ENCODE measurements around the gene ATF7.

DNA sequence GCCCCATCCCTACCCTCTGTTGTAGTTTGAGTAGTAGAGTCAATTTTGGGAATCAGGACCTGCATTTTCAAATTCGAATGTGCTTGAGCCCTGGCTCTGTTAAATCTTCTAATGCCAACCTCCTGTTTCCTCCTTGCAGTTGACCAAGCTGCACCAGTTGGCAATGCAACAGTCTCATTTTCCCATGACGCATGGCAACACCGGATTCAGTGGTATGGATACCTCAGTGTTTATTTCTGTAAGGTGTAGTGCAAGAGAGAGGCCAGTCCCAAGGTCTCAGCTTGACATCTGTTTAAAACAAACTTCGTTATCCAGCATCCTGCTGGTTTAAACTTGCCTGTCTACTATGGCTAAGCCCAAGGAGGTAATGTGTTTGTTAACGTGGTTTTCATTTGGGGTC is 159.1 kb downstream of the ATF7 start:
- TF ChIP-seq ZBTB38 (CRISPR knock-in tag; IDR thresholded peaks at IDR 0.05) (no peak), FOXM1 (CRISPR knock-in tag; IDR thresholded peaks at IDR 0.05) (no peak), HNRNPK (IDR thresholded peaks at IDR 0.05; ENCODE audit: low read depth, low read length, poor library complexity, severe bottlenecking) (no peak), MED13 (CRISPR knock-in tag; IDR thresholded peaks at IDR 0.05) (no peak), ZNF292 (CRISPR knock-in tag; IDR thresholded peaks at IDR 0.05; ENCODE audit: borderline replicate concordance, low read depth) (no peak), CREM (IDR thresholded peaks at IDR 0.05) (no peak), CREM (CRISPR knock-in tag; IDR thresholded peaks at IDR 0.05) (no peak), SIN3A (IDR thresholded peaks at IDR 0.05; ENCODE audit: borderline replicate concordance, low read depth, low read length) (no peak), ZZZ3 (CRISPR knock-in tag; IDR thresholded peaks at IDR 0.05; ENCODE audit: borderline replicate concordance) (no peak)
- TF ChIP-seq, protein P1, sequence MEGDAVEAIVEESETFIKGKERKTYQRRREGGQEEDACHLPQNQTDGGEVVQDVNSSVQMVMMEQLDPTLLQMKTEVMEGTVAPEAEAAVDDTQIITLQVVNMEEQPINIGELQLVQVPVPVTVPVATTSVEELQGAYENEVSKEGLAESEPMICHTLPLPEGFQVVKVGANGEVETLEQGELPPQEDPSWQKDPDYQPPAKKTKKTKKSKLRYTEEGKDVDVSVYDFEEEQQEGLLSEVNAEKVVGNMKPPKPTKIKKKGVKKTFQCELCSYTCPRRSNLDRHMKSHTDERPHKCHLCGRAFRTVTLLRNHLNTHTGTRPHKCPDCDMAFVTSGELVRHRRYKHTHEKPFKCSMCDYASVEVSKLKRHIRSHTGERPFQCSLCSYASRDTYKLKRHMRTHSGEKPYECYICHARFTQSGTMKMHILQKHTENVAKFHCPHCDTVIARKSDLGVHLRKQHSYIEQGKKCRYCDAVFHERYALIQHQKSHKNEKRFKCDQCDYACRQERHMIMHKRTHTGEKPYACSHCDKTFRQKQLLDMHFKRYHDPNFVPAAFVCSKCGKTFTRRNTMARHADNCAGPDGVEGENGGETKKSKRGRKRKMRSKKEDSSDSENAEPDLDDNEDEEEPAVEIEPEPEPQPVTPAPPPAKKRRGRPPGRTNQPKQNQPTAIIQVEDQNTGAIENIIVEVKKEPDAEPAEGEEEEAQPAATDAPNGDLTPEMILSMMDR (CRISPR knock-in tag; IDR thresholded peaks at IDR 0.05): no peak
- TF ChIP-seq, protein P2, sequence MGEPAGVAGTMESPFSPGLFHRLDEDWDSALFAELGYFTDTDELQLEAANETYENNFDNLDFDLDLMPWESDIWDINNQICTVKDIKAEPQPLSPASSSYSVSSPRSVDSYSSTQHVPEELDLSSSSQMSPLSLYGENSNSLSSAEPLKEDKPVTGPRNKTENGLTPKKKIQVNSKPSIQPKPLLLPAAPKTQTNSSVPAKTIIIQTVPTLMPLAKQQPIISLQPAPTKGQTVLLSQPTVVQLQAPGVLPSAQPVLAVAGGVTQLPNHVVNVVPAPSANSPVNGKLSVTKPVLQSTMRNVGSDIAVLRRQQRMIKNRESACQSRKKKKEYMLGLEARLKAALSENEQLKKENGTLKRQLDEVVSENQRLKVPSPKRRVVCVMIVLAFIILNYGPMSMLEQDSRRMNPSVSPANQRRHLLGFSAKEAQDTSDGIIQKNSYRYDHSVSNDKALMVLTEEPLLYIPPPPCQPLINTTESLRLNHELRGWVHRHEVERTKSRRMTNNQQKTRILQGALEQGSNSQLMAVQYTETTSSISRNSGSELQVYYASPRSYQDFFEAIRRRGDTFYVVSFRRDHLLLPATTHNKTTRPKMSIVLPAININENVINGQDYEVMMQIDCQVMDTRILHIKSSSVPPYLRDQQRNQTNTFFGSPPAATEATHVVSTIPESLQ (CRISPR knock-in tag; conservative IDR thresholded peaks at IDR 0.05): no peak
- TF ChIP-seq, protein P3, sequence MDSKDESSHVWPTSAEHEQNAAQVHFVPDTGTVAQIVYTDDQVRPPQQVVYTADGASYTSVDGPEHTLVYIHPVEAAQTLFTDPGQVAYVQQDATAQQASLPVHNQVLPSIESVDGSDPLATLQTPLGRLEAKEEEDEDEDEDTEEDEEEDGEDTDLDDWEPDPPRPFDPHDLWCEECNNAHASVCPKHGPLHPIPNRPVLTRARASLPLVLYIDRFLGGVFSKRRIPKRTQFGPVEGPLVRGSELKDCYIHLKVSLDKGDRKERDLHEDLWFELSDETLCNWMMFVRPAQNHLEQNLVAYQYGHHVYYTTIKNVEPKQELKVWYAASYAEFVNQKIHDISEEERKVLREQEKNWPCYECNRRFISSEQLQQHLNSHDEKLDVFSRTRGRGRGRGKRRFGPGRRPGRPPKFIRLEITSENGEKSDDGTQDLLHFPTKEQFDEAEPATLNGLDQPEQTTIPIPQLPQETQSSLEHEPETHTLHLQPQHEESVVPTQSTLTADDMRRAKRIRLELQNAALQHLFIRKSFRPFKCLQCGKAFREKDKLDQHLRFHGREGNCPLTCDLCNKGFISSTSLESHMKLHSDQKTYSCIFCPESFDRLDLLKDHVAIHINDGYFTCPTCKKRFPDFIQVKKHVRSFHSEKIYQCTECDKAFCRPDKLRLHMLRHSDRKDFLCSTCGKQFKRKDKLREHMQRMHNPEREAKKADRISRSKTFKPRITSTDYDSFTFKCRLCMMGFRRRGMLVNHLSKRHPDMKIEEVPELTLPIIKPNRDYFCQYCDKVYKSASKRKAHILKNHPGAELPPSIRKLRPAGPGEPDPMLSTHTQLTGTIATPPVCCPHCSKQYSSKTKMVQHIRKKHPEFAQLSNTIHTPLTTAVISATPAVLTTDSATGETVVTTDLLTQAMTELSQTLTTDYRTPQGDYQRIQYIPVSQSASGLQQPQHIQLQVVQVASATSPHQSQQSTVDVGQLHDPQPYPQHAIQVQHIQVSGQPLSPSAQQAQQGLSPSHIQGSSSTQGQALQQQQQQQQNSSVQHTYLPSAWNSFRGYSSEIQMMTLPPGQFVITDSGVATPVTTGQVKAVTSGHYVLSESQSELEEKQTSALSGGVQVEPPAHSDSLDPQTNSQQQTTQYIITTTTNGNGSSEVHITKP (CRISPR knock-in tag; IDR thresholded peaks at IDR 0.05; ENCODE audit: low read depth): no peak
- TF ChIP-seq, protein P4, sequence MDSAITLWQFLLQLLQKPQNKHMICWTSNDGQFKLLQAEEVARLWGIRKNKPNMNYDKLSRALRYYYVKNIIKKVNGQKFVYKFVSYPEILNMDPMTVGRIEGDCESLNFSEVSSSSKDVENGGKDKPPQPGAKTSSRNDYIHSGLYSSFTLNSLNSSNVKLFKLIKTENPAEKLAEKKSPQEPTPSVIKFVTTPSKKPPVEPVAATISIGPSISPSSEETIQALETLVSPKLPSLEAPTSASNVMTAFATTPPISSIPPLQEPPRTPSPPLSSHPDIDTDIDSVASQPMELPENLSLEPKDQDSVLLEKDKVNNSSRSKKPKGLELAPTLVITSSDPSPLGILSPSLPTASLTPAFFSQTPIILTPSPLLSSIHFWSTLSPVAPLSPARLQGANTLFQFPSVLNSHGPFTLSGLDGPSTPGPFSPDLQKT (CRISPR knock-in tag; IDR thresholded peaks at IDR 0.05; ENCODE audit: borderline replicate concordance): no peak
- TF ChIP-seq, protein P5, sequence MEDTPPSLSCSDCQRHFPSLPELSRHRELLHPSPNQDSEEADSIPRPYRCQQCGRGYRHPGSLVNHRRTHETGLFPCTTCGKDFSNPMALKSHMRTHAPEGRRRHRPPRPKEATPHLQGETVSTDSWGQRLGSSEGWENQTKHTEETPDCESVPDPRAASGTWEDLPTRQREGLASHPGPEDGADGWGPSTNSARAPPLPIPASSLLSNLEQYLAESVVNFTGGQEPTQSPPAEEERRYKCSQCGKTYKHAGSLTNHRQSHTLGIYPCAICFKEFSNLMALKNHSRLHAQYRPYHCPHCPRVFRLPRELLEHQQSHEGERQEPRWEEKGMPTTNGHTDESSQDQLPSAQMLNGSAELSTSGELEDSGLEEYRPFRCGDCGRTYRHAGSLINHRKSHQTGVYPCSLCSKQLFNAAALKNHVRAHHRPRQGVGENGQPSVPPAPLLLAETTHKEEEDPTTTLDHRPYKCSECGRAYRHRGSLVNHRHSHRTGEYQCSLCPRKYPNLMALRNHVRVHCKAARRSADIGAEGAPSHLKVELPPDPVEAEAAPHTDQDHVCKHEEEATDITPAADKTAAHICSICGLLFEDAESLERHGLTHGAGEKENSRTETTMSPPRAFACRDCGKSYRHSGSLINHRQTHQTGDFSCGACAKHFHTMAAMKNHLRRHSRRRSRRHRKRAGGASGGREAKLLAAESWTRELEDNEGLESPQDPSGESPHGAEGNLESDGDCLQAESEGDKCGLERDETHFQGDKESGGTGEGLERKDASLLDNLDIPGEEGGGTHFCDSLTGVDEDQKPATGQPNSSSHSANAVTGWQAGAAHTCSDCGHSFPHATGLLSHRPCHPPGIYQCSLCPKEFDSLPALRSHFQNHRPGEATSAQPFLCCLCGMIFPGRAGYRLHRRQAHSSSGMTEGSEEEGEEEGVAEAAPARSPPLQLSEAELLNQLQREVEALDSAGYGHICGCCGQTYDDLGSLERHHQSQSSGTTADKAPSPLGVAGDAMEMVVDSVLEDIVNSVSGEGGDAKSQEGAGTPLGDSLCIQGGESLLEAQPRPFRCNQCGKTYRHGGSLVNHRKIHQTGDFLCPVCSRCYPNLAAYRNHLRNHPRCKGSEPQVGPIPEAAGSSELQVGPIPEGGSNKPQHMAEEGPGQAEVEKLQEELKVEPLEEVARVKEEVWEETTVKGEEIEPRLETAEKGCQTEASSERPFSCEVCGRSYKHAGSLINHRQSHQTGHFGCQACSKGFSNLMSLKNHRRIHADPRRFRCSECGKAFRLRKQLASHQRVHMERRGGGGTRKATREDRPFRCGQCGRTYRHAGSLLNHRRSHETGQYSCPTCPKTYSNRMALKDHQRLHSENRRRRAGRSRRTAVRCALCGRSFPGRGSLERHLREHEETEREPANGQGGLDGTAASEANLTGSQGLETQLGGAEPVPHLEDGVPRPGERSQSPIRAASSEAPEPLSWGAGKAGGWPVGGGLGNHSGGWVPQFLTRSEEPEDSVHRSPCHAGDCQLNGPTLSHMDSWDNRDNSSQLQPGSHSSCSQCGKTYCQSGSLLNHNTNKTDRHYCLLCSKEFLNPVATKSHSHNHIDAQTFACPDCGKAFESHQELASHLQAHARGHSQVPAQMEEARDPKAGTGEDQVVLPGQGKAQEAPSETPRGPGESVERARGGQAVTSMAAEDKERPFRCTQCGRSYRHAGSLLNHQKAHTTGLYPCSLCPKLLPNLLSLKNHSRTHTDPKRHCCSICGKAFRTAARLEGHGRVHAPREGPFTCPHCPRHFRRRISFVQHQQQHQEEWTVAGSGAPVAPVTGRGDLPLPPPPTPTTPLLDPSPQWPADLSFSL (CRISPR knock-in tag; IDR thresholded peaks at IDR 0.05): no peak

All from HepG2 (cell line).